GM12875 (cell line): ENCODE results near the gene PLA2G5.

Experiments
- H3K4me3 ChIP-seq: one replicate; pipeline ENCODE4 v1.5.1; 2011; ENCODE audit warnings: low read depth, low read length, control low read depth
- TF ChIP-seq, protein P1 (sequence below): IDR thresholded peaks from 2 replicates; pipeline ENCODE4 v1.5.1; 2011; ENCODE audit warnings: low read depth, mild to moderate bottlenecking, control low read depth, inconsistent platforms, low read length, moderate library complexity, borderline replicate concordance; ENCODE audit not compliant: insufficient read depth

PLA2G5 gene

DNA sequence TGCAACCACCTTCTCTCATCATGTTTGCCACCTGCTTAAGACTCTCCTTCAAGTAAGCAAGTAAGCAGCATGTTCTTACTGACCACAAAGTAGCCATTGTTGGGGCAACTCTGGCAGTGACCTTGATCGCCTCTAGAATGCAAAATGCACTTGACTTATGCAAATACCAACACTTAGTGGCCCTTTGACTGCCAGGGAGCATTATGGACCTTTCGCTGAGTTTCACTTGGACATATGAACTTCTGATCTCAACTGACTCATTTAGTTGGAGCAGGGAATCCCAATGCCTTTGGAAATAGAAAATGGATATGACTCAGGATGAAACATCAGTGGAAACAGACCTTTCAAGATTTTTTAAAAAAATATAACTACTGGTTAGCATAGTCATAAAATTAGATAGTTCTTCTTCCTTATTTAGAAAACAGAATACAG lies 6.1 kb upstream of the PLA2G5 start:
- TF ChIP-seq, protein P1, sequence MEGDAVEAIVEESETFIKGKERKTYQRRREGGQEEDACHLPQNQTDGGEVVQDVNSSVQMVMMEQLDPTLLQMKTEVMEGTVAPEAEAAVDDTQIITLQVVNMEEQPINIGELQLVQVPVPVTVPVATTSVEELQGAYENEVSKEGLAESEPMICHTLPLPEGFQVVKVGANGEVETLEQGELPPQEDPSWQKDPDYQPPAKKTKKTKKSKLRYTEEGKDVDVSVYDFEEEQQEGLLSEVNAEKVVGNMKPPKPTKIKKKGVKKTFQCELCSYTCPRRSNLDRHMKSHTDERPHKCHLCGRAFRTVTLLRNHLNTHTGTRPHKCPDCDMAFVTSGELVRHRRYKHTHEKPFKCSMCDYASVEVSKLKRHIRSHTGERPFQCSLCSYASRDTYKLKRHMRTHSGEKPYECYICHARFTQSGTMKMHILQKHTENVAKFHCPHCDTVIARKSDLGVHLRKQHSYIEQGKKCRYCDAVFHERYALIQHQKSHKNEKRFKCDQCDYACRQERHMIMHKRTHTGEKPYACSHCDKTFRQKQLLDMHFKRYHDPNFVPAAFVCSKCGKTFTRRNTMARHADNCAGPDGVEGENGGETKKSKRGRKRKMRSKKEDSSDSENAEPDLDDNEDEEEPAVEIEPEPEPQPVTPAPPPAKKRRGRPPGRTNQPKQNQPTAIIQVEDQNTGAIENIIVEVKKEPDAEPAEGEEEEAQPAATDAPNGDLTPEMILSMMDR: no peak

DNA sequence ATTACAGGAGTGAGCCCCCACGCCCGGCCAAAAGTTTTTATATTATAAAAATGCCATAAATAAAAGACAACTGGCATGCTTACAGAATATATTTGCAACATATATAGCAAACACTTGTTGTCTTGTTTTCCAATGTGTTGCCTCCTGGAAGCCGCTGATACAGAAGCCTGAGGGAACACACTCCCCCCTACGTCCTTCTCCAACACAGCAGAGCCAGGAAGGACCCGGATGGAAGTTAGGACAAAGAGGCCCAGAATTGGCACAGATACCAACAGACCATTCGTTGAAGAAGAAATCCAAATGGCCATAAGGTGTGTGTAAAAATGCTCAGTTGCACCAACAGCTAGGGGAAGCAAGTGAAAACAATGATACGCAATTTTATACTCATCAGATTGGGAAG lies 1.3 kb upstream of the PLA2G5 start:
- TF ChIP-seq, protein P1: no peak
- no peak overlapping the region for H3K4me3 ChIP-seq

More for the DNA sequence above, 6.1 kb upstream of the PLA2G5 start:
- no peak overlapping the region for H3K4me3 ChIP-seq

DNA sequence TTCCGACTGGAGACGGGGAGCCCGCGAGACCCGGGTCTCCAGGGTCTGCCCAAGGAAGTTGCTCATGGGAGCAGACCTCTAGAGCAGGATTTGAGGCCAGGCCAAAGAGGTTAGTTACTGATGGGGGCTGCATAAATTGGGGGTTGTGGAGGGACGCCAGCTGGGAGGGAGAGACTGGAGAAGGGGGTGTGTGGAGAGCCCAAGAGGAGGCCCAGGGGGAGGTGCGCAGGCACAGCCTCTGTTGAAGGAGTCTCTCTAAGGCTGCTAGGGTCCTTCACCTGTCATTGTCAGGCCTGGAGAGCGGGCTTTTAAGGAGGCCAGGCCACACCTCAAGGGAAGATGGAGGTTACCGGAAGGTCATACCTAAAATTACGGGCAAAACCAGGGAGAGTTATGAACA lies 363 bp downstream of the PLA2G5 start:
- TF ChIP-seq, protein P1: no peak
- no peak overlapping the region for H3K4me3 ChIP-seq

DNA sequence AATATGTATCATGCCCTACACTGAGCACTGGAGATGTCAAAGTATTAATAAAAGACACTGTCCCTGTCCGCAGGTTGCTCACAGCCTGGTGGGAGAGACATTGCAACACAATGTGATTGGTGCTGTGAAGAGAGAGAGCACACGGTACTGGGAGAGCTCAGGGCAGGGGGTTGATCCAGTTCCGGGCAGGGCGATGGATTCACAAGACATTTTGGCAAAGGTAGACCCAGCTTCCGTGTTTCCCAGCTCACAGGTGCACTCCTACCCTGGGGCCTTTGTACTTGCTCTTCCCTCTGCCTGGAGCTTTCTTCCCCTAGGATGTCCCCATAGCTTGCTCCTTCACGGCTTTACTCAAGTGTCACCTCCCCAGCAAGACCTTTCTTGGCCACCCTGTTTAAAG lies 1.4 kb downstream of the PLA2G5 start:
- TF ChIP-seq, protein P1: no peak

DNA sequence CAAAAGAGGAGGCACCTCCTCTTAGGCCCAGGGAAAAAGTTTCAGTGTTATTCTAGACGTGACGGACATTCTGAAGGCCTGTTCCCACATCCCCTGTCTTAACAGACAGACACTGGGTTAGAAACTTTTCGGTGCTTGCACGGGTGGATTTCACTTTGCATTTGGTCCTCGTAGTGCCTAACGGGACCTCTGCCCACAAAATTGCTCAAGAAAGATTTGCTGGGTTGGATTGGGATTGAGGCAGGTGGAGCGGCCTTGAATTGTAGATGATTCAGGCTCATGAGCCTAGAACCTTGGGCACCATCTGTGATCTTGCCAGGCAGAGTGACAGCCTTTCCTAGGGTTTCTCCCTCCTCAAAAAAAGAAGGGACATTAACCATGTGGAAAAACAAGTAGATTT lies 2.8 kb downstream of the PLA2G5 start:
- TF ChIP-seq, protein P1: no peak
- no peak overlapping the region for H3K4me3 ChIP-seq

More for the DNA sequence above, 1.4 kb downstream of the PLA2G5 start:
- H3K4me3 ChIP-seq: no peak overlapping the region

DNA sequence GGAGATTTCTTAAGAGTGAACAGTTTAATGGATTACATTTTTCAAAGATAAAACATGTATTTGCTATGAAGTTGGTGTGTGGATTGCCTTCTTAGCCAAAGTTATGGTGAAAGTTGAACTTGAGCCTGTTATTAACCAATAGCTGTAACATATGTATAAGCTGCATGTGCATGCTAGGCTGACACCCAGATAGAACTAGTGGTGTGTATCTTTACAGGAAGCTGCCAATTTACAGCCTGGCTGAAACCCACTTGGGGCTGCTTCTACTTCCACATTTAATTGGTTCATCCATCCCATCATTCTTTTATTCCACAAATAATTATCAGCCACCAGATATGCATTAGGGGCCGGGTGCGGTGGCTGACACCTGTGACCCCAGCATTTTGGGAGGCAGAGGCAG lies 3.3 kb downstream of the PLA2G5 start:
- H3K4me3 ChIP-seq: no peak overlapping the region
- TF ChIP-seq, protein P1: no peak

DNA sequence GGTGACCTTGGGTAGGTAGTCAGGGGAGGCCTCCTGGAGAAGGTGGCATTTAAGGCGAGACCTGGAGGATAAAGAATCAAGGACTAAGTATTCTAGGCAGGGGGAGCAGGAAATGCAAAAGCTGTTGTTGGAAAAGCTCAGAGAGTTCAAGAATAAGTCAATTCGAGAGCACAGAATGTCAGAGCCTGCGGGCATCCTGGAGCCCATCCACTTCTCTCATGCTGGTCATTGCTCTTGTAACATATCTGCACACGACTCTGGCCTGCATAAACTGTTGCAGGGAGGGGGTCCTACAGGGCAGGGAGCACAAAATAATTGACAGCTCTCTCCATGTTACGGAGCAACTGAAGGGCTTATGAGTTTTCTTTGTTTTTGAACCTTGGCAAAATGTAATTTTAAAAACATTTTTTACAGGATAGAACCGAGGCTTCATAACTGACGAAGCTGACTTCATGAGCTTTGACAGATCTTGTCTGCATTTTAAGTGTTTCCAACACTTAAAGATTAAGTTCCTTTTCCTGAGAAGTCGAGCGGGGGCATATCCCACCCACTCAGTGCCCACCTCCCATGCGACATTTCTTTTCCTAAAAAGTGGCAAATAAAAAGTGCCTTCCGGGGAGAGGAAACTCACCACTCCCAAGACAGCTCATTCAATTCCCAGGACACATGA lies 4.2 kb downstream of the PLA2G5 start:
- TF ChIP-seq, protein P1: no peak
- H3K4me3 ChIP-seq: no peak overlapping the region
